OCI-LY7 (cell line): ENCODE results near the gene ARHGAP24.

Experiments
- CTCF ChIP-seq: fragments of 200-600 bp; sonication (generic); conservative IDR thresholded peaks from 2 replicates; pipeline ENCODE4 v1.5.1; 2014; ENCODE audit warnings: mild to moderate bottlenecking, antibody characterized with exemption, low read length, moderate library complexity, mixed read lengths
- EZH2phosphoT487 ChIP-seq: fragments of 200-600 bp; sonication (generic); IDR thresholded peaks from 2 replicates; pipeline ENCODE4 v1.6.1; 2018; ENCODE audit warnings: low read depth, borderline replicate concordance, mild to moderate bottlenecking, mixed run types, antibody characterized with exemption, low read length, moderate library complexity, mixed read lengths

DNA sequence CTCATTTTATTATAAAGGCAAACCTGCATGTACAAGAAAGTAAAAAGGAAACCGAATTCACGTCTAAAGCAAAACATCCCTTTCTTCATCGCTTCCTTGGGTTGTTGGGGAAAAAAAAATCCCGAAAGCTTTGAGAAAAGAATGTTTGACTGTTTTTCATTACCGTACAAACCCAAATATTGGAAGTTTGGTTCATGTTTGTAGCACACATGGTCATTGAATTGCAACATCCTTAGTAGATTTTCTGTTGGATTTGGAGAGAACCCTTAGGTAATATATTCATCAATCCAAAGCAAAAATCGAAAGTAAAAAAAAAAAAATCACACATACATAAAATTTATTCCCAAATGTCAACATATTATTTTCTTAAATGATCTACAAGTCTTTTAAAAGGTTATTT, 464.6 kb downstream of the ARHGAP24 start:
- no peak for TF ChIP-seq CTCF
- TF ChIP-seq EZH2phosphoT487: no peak
